HK-2 (cell line): ENCODE data around the gene CEP128.

ENCODE experiments used
- DNase-seq: peaks from one replicate; pipeline ENCODE4 v3.0.0-alpha.2; 2018; ENCODE audit not compliant: unreplicated experiment

CEP128 gene

GRCh38 chr14:80776186-80776585, 165.4 kb downstream of the CEP128 start:
- no peak for DNase-seq

GRCh38 chr14:80772504-80772903, 169.0 kb downstream of the CEP128 start:
- no peak for DNase-seq

GRCh38 chr14:80771201-80771600, 170.3 kb downstream of the CEP128 start:
- no peak for DNase-seq

GRCh38 chr14:80770114-80770908, 171.2 kb downstream of the CEP128 start:
- DNase-seq: no peak

GRCh38 chr14:80768646-80769045, 172.9 kb downstream of the CEP128 start:
- DNase-seq: no peak

- DNase-seq: no peak
Measured at GRCh38 chr14:80764921-80765507, 176.5 kb downstream of the CEP128 start.

GRCh38 chr14:80764496-80764895, 177.0 kb downstream of the CEP128 start:
- DNase-seq: no peak

GRCh38 chr14:80762641-80763228, 178.8 kb downstream of the CEP128 start:
- no peak for DNase-seq

- no peak for DNase-seq
Measured at GRCh38 chr14:80754696-80755095, 186.8 kb downstream of the CEP128 start.

GRCh38 chr14:80751285-80751684, 190.3 kb downstream of the CEP128 start:
- no peak for DNase-seq

GRCh38 chr14:80726211-80726610, 215.3 kb downstream of the CEP128 start:
- DNase-seq: no peak

GRCh38 chr14:80718940-80719339, 222.6 kb downstream of the CEP128 start:
- DNase-seq: no peak

GRCh38 chr14:80714474-80714873, 227.1 kb downstream of the CEP128 start:
- DNase-seq: no peak

- DNase-seq: no peak
Measured at GRCh38 chr14:80713076-80713850, 228.3 kb downstream of the CEP128 start.

GRCh38 chr14:80705241-80705980, 236.1 kb downstream of the CEP128 start:
- DNase-seq: peak; percentile 4

GRCh38 chr14:80700601-80701000, 240.9 kb downstream of the CEP128 start:
- no peak for DNase-seq

- no peak for DNase-seq
Measured at GRCh38 chr14:80699861-80700260, 241.7 kb downstream of the CEP128 start.

- no peak for DNase-seq
Measured at GRCh38 chr14:80698974-80699373, 242.6 kb downstream of the CEP128 start.

GRCh38 chr14:80695869-80696268, 245.7 kb downstream of the CEP128 start:
- DNase-seq: no peak

- DNase-seq: no peak
Measured at GRCh38 chr14:80692903-80693302, 248.6 kb downstream of the CEP128 start.

GRCh38 chr14:80681651-80682050, 259.9 kb downstream of the CEP128 start:
- DNase-seq: no peak

GRCh38 chr14:80679273-80679672, 262.3 kb downstream of the CEP128 start:
- DNase-seq: no peak
